GM21423 (cell line): ENCODE data around the gene CCDC102A.

Source experiments
- ATAC-seq: cut with Tn5 transposase; IDR thresholded peaks from one replicate; pipeline ENCODE4 v1.9.1; 2021; ENCODE audit warnings: mild to moderate bottlenecking, moderate library complexity; ENCODE audit not compliant: unreplicated experiment

CCDC102A gene

GRCh38 chr16:57479976-57480753 is 56.2 kb downstream of the CCDC102A start:
- ATAC-seq: no peak

GRCh38 chr16:57479205-57479975 is 57.0 kb downstream of the CCDC102A start:
- no peak for ATAC-seq

- no peak for ATAC-seq
These were observed 57.8 kb downstream of the CCDC102A start for GRCh38 chr16:57478396-57479204.

GRCh38 chr16:57477531-57478202 is 58.7 kb downstream of the CCDC102A start:
- no peak for ATAC-seq

- no peak for ATAC-seq
These were observed 59.6 kb downstream of the CCDC102A start for GRCh38 chr16:57476546-57477410.

GRCh38 chr16:57475711-57476339 is 60.5 kb downstream of the CCDC102A start:
- peak; percentile 89 for ATAC-seq

- ATAC-seq: no peak
These were observed 61.4 kb downstream of the CCDC102A start for GRCh38 chr16:57474671-57475661.

GRCh38 chr16:57473906-57474305 is 62.5 kb downstream of the CCDC102A start:
- ATAC-seq: no peak

GRCh38 chr16:57473176-57473840 is 63.1 kb downstream of the CCDC102A start:
- no peak for ATAC-seq

GRCh38 chr16:57472665-57473060 is 63.7 kb downstream of the CCDC102A start:
- ATAC-seq: no peak

- ATAC-seq: no peak
These were observed 64.3 kb downstream of the CCDC102A start for GRCh38 chr16:57471852-57472664.

- ATAC-seq: no peak
These were observed 65.2 kb downstream of the CCDC102A start for GRCh38 chr16:57471209-57471608.

- ATAC-seq: no peak
These were observed 65.7 kb downstream of the CCDC102A start for GRCh38 chr16:57470711-57471110.

GRCh38 chr16:57469917-57470470 is 66.4 kb downstream of the CCDC102A start:
- no peak for ATAC-seq

- ATAC-seq: no peak
These were observed 67.3 kb downstream of the CCDC102A start for GRCh38 chr16:57469046-57469445.

- no peak for ATAC-seq
These were observed 68.0 kb downstream of the CCDC102A start for GRCh38 chr16:57468346-57468745.
